NB4 (cell line): ENCODE data around the gene CDH4.

Source experiments
- MYC ChIP-seq: IDR thresholded peaks from 2 replicates; pipeline ENCODE4 v1.6.1; 2011; ENCODE audit warnings: low read depth, low read length
- POLR2A ChIP-seq: IDR thresholded peaks from 2 replicates; pipeline ENCODE4 v1.6.1; 2011; ENCODE audit warnings: mild to moderate bottlenecking; ENCODE audit not compliant: insufficient read length; ENCODE audit errors: extremely low read depth
- TF ChIP-seq, protein P1 (sequence below): IDR thresholded peaks from one replicate; pipeline ENCODE4 v1.5.1; 2012; ENCODE audit warnings: low read depth, low read length
- TF ChIP-seq, protein P2 (sequence below): IDR thresholded peaks from 2 replicates; pipeline ENCODE4 v1.6.1; 2011; ENCODE audit warnings: low read depth, low read length

DNA sequence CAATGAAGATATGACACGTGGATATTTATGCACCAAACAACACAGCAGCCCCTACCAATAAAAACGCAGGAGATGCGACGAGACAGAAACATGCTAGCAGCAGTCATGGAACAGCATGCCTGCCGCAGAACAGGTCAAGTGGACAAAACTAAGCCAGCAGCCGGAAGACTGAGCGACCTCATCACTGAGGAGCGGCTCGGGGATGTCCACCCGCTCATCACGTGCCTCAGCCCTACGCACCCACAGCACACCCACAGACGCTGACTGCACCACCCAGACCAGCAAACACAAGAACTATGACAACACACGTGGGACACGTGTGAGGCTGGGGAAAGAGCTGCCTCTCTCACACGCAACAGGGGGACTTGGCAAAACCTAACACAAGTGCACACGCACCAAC, 731.9 kb downstream of the CDH4 start:
- TF ChIP-seq, protein P1, sequence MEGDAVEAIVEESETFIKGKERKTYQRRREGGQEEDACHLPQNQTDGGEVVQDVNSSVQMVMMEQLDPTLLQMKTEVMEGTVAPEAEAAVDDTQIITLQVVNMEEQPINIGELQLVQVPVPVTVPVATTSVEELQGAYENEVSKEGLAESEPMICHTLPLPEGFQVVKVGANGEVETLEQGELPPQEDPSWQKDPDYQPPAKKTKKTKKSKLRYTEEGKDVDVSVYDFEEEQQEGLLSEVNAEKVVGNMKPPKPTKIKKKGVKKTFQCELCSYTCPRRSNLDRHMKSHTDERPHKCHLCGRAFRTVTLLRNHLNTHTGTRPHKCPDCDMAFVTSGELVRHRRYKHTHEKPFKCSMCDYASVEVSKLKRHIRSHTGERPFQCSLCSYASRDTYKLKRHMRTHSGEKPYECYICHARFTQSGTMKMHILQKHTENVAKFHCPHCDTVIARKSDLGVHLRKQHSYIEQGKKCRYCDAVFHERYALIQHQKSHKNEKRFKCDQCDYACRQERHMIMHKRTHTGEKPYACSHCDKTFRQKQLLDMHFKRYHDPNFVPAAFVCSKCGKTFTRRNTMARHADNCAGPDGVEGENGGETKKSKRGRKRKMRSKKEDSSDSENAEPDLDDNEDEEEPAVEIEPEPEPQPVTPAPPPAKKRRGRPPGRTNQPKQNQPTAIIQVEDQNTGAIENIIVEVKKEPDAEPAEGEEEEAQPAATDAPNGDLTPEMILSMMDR, result no peak
- TF ChIP-seq POLR2A (no peak), MYC (no peak)
- TF ChIP-seq, protein P2, sequence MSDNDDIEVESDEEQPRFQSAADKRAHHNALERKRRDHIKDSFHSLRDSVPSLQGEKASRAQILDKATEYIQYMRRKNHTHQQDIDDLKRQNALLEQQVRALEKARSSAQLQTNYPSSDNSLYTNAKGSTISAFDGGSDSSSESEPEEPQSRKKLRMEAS, result no peak
